Body of pancreas (tissue), 4 donors: ENCODE results near the gene RAB43. TPM values are rescaled to one million over a fixed set of nuclear protein-coding genes. Genes with fewer than 3 reads are reported as not detected.
"Not testable (repeated sequence)": the region's sequence is repeated elsewhere in the genome, so short reads cannot be mapped to it uniquely, and the experiment has no call there.

ENCODE experiments used
- ATAC-seq: fragments of 150-250 bp; one replicate; pipeline ENCODE4 v1.9.1; 2016
- DNase-seq, 4 donors: peaks; one replicate each; pipeline ENCODE4 v3.0.0-alpha.2; 2019
- H3K27ac ChIP-seq, 4 donors: fragments of 200-600 bp; sonication (generic); 1 replicate in 3 of 4; 2 replicates in 1 of 4; pipeline versions ENCODE4 v1.5.1 to v1.6.1; 2016 to 2019; ENCODE audit warnings: mild to moderate bottlenecking in 1 of 4, mixed read lengths in 1 of 4, moderate library complexity in 1 of 4
- H3K27me3 ChIP-seq, 2 donors: fragments of 200-600 bp; sonication (generic); one replicate each; pipeline ENCODE4 v1.6.0; 2016; ENCODE audit warnings: mild to moderate bottlenecking in 1 of 2
- H3K36me3 ChIP-seq, 2 donors: fragments of 200-600 bp; sonication (generic); replicated peaks in 1 of 2; 2 replicates each; pipeline ENCODE4 v1.5.1; 2016; ENCODE audit warnings: low read depth in 2 of 2; ENCODE audit not compliant: insufficient read depth in 1 of 2
- H3K4me1 ChIP-seq: fragments of 200-600 bp; sonication (generic); one replicate; pipeline ENCODE4 v1.6.0; 2016
- H3K4me3 ChIP-seq, 2 donors: fragments of 200-600 bp; sonication (generic); 1 replicate in 1 of 2; 2 replicates in 1 of 2; pipeline ENCODE4 v1.5.1; 2016 to 2019
- H3K9me3 ChIP-seq, 3 donors: fragments of 200-600 bp; sonication (generic); 1 replicate in 2 of 3; 2 replicates in 1 of 3; pipeline ENCODE4 v1.5.1; 2016
- CTCF ChIP-seq, 7 experiments: fragments of 450-650 bp in 4 of 7; fragments of 200-600 bp in 3 of 7; sonication (generic) in 3 of 7; IDR thresholded peaks; one replicate each; pipeline ENCODE4 v1.5.1; 2016 to 2019; ENCODE audit warnings: antibody characterized with exemption in 7 of 7
- POLR2A ChIP-seq, 3 donors: fragments of 450-650 bp; IDR thresholded peaks; one replicate each; pipeline ENCODE4 v1.6.1; 2016; ENCODE audit warnings: antibody characterized with exemption in 3 of 3, mild to moderate bottlenecking in 2 of 3
- WGBS, 2 donors: methylation state at CpG; one replicate each; pipeline ENCODE4 v1.1.5; 2017; 5-methylcytosine and 5-hydroxymethylcytosine counted together
- intact Hi-C: fragments of 100-400 bp; cut with DNase I; formaldehyde crosslinking; loops from one replicate; pipeline ENCODE4 v1.15.1; 2023
- total RNA-seq, 2 donors: library from RNA; depleted of rRNA; stranded (reverse); fragments of >200 nt; gene quantifications; one replicate each; pipeline ENCODE4 v1.1.0, GENCODE V29; 2016

Gene RAB43
- total RNA-seq, 2 donors from 2014 or later: 6.6 to 10.1 TPM

- 95 to 100% methylated on average over 3 to 10 of the region's 10 CpGs for WGBS, 2 donors
- Histone ChIP-seq H3K4me1 (no peaks in the 10 kb centered on the region), H3K9me3 (no peaks in the 10 kb centered on the region), H3K36me3 (peaks cover 0 to 14% of the 10 kb centered on the region in 2 donors), H3K4me3 (no peak overlapping the region), H3K27me3 (no peaks in the 10 kb centered on the region), H3K27ac (no peak overlapping the region)
- DNase-seq (no peak), ATAC-seq (no peak)
- intact Hi-C loops: no loop called here
- TF ChIP-seq CTCF (IDR thresholded peaks at IDR 0.05) (no peak), POLR2A (IDR thresholded peaks at IDR 0.05) (no peak)
Measured at GRCh38 chr3:129095285-129095684, 26.3 kb downstream of the RAB43 start.

- H3K4me1 ChIP-seq: peaks cover 15% of the 10 kb centered on the region
- H3K27me3 ChIP-seq, DNase-seq, H3K27ac ChIP-seq, H3K36me3 ChIP-seq, intact Hi-C loops, H3K4me3 ChIP-seq, H3K9me3 ChIP-seq: not testable (repeated sequence)
- peak; percentile 12 for ATAC-seq
- no CpG with 5 or more reads among the region's 6 CpGs for WGBS, 2 donors
Measured at GRCh38 chr3:129088312-129088711, 33.3 kb downstream of the RAB43 start.

- peak; percentile 94 for ATAC-seq
- intact Hi-C loops, H3K36me3 ChIP-seq, H3K4me3 ChIP-seq, H3K27me3 ChIP-seq, H3K9me3 ChIP-seq: not testable (repeated sequence)
- WGBS, 2 donors: no CpG with 5 or more reads among the region's 9 CpGs
- Histone ChIP-seq H3K27ac (peak overlapping the region in 1 of 4 donors; percentile 50), H3K4me1 (peaks cover 15% of the 10 kb centered on the region)
- peak; percentile 61 to 81 (median 66) for DNase-seq
Measured at GRCh38 chr3:129087904-129088303, 33.7 kb downstream of the RAB43 start.

- H3K27me3 ChIP-seq: no peaks in the 10 kb centered on the region
- H3K4me3 ChIP-seq: no peak overlapping the region
- 42 to 45% methylated on average over 8 of the region's 8 CpGs for WGBS, 2 donors
- TF ChIP-seq CTCF (IDR thresholded peaks at IDR 0.05) (no peak), POLR2A (IDR thresholded peaks at IDR 0.05) (peak in 1 of 3 donors; percentile 20)
- intact Hi-C loops: no loop called here
- ATAC-seq (peak; percentile 77), DNase-seq (peak; percentile 62 to 77 (median 73))
- peaks cover 0 to 4% of the 10 kb centered on the region in 2 donors for H3K36me3 ChIP-seq
- no peaks in the 10 kb centered on the region for H3K9me3 ChIP-seq
- peaks cover 15% of the 10 kb centered on the region for H3K4me1 ChIP-seq
- peak overlapping the region; percentile 39 to 89 (median 77) for H3K27ac ChIP-seq
Measured at GRCh38 chr3:129087138-129087702, 34.4 kb downstream of the RAB43 start.

GRCh38 chr3:129085818-129086217 is 35.8 kb downstream of the RAB43 start:
- peaks cover 15% of the 10 kb centered on the region for H3K4me1 ChIP-seq
- H3K27ac ChIP-seq: peak overlapping the region in 1 of 4 donors; percentile 79
- no peak for TF ChIP-seq CTCF (IDR thresholded peaks at IDR 0.05)
- no peak for TF ChIP-seq POLR2A (IDR thresholded peaks at IDR 0.05)
- DNase-seq (no peak), ATAC-seq (no peak)
- intact Hi-C loops: no loop called here
- H3K9me3 ChIP-seq: no peaks in the 10 kb centered on the region
- 89% methylated on average over 4 of the region's 4 CpGs; no CpG with 5 or more reads in 1 of the 2 donors for WGBS, 2 donors
- H3K27me3 ChIP-seq: no peaks in the 10 kb centered on the region
- no peak overlapping the region for H3K4me3 ChIP-seq
- H3K36me3 ChIP-seq: no peaks in the 10 kb centered on the region

- Histone ChIP-seq H3K27me3 (no peaks in the 10 kb centered on the region), H3K4me3 (no peak overlapping the region), H3K27ac (no peak overlapping the region), H3K4me1 (peaks cover 15% of the 10 kb centered on the region), H3K9me3 (no peaks in the 10 kb centered on the region), H3K36me3 (no peaks in the 10 kb centered on the region)
- no peak for TF ChIP-seq CTCF (IDR thresholded peaks at IDR 0.05)
- no peak for TF ChIP-seq POLR2A (IDR thresholded peaks at IDR 0.05)
- no peak for DNase-seq
- 97 to 100% methylated on average over 1 to 11 of the region's 12 CpGs for WGBS, 2 donors
- no peak for ATAC-seq
- intact Hi-C loops: no loop called here
Measured at GRCh38 chr3:129085165-129085715, 36.4 kb downstream of the RAB43 start.
